ENCODE data around the gene PRDM16.

- no peak for TF ChIP-seq CTCF (conservative IDR thresholded peaks at IDR 0.05)
- TF ChIP-seq ZFX (IDR thresholded peaks at IDR 0.05) = no peak
These were observed 372.9 kb downstream of the PRDM16 start for GRCh38 chr1:3441880-3442279.

Data from C4-2B (cell line).